ENCODE measurements around the gene OR4D5. TPM values are rescaled to one million over a fixed set of nuclear protein-coding genes. Genes with fewer than 3 reads are reported as not detected.

OR4D5 gene
- polyA plus RNA-seq, 1 of the 3 experiments (the other 2 are of a cell fraction) = not detected

GRCh38 chr11:123899792-123900191 is 39.6 kb upstream of the OR4D5 start:
- Histone ChIP-seq H4K20me1 (ENCODE audit: insufficient read depth) (no peaks in the 10 kb centered on the region), H3K9me2 (no peaks in the 10 kb centered on the region), H3K4me1 (ENCODE audit: control insufficient read depth in 1 of 2, insufficient read depth in 2 of 2, low read depth in 1 of 2, low read length in 1 of 2) (no peaks in the 10 kb centered on the region), H3K27ac (ENCODE audit: low read depth in 2 of 2, low read length in 1 of 2) (no peak overlapping the region), H3K79me2 (ENCODE audit: insufficient read depth) (no peaks in the 10 kb centered on the region), H3K4me3 (ENCODE audit: low read depth in 2 of 2, low read length in 1 of 2) (no peak overlapping the region), H3K9me3 (no peaks in the 10 kb centered on the region), H3K9ac (no peak overlapping the region), H3K27me3 (ENCODE audit: insufficient read depth) (no peaks in the 10 kb centered on the region), H3K36me3 (replicated peaks in 1 of 2; ENCODE audit: control insufficient read depth in 1 of 2, insufficient read depth in 2 of 2, low read length in 1 of 2) (no peaks in the 10 kb centered on the region), H2AFZ (ENCODE audit: low read depth) (no peak overlapping the region), H3K4me2 (no peak overlapping the region), H3F3A (replicated peaks; ENCODE audit: insufficient read depth) (no peaks in the 10 kb centered on the region)
- no peak for DNase-seq
- TF ChIP-seq USF1 (IDR thresholded peaks at IDR 0.05; ENCODE audit: borderline replicate concordance, low read depth) = no peak
- no peak for TF ChIP-seq USF2 (IDR thresholded peaks at IDR 0.05; ENCODE audit: borderline replicate concordance, low read depth, low read length)
- TF ChIP-seq EP300 (IDR thresholded peaks at IDR 0.05; ENCODE audit: borderline replicate concordance in 1 of 2, low read depth in 1 of 2, low read length in 1 of 2) = no peak
- no peak for TF ChIP-seq REST (IDR thresholded peaks at IDR 0.05; ENCODE audit: low read depth, low read length)
- TF ChIP-seq TCF12 (IDR thresholded peaks at IDR 0.05) = no peak
- TF ChIP-seq CTCF (IDR thresholded peaks at IDR 0.05) = no peak
- TF ChIP-seq NFIC (IDR thresholded peaks at IDR 0.05; ENCODE audit: borderline replicate concordance) = no peak
- no peak for TF ChIP-seq RXRA (IDR thresholded peaks at IDR 0.05; ENCODE audit: borderline replicate concordance, low read depth)
- TF ChIP-seq YY1 (IDR thresholded peaks at IDR 0.05; ENCODE audit: low read depth) = no peak
- no peak for TF ChIP-seq ZBTB33 (IDR thresholded peaks at IDR 0.05; ENCODE audit: borderline replicate concordance, low read depth)
- TF ChIP-seq RCOR1 (IDR thresholded peaks at IDR 0.05; ENCODE audit: low read length) = no peak
- no peak for TF ChIP-seq MAX (IDR thresholded peaks at IDR 0.05; ENCODE audit: low read depth)
- TF ChIP-seq GATA2 (CRISPR knock-in tag; IDR thresholded peaks at IDR 0.05) = no peak
- TF ChIP-seq TEAD4 (IDR thresholded peaks at IDR 0.05; ENCODE audit: borderline replicate concordance, insufficient read depth) = no peak
- TF ChIP-seq PBX3 (IDR thresholded peaks at IDR 0.05) = no peak
- 5% methylated on average over 3 of the region's 3 CpGs for WGBS (ENCODE audit: low lambda C conversion rate)
- CTCF ChIA-PET = no interaction called here
- POLR2A ChIA-PET = no interaction called here

All from SK-N-SH (cell line).